Erythroblast (primary cell): Measurements from ENCODE around the gene ADGRE2.

Experiments
- GATA1 ChIP-seq: IDR thresholded peaks from 2 replicates; pipeline ENCODE4 v1.6.1; 2011; ENCODE audit warnings: low read depth, mild to moderate bottlenecking, control low read depth, low read length, moderate library complexity
- POLR2A ChIP-seq: IDR thresholded peaks from 2 replicates; pipeline ENCODE4 v1.6.1; 2011; ENCODE audit warnings: mild to moderate bottlenecking, low read length

DNA sequence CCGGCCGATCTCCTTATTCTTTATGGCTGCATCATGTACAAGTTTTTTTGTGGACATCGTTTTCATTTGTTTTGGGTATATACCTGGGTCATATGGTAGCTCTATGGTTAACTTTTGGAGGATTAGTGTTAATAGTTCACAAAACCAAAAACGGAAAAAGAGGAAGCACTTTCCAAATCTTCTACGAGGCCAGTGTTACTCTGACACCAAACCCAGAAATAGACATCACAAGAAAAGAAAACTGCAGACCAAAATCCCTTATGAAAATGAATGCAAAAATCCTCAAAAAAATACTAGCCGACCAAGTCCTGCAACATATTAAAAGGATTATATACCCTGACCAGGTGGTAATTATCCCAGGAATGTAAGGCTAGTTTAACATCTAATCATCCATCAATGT, 29.8 kb downstream of the ADGRE2 start:
- TF ChIP-seq GATA1 (no peak), POLR2A (no peak)
